Natural killer cell (primary cell): ENCODE data around the gene SLC2A3. TPM values are rescaled to one million over a fixed set of nuclear protein-coding genes. Genes with fewer than 3 reads are reported as not detected.
"Not testable (repeated sequence)": the region's sequence is repeated elsewhere in the genome, so short reads cannot be mapped to it uniquely, and the experiment has no call there.

Source experiments
- ATAC-seq, 3 donors: fragments of 150-1000 bp in 2 of 3; fragments of 200-7000 bp in 1 of 3; cut with Tn5 transposase; 1 replicate in 1 of 3; 2 replicates in 2 of 3; pipeline ENCODE4 v1.10.0; 2021; ENCODE audit warnings: mild to moderate bottlenecking in 2 of 3, moderate library complexity in 2 of 3
- DNase-seq, 2 donors: peaks; one replicate each; pipeline versions ENCODE4 v3.0.0 to v3.0.0-alpha.2; 2013 to 2021; ENCODE audit warnings: mixed read lengths in 1 of 2
- H3K27ac ChIP-seq: one replicate; pipeline ENCODE4 v1.5.1; 2013; ENCODE audit warnings: mild to moderate bottlenecking, low read length
- H3K27me3 ChIP-seq: one replicate; pipeline ENCODE4 v1.6.1; 2013; ENCODE audit warnings: low read length; ENCODE audit not compliant: control insufficient read depth, insufficient read depth
- H3K36me3 ChIP-seq: one replicate; pipeline ENCODE4 v1.6.1; 2013; ENCODE audit warnings: low read length; ENCODE audit not compliant: control insufficient read depth, insufficient read depth
- H3K4me1 ChIP-seq: one replicate; pipeline ENCODE4 v1.6.1; 2013; ENCODE audit warnings: low read length; ENCODE audit not compliant: control insufficient read depth, insufficient read depth
- H3K4me3 ChIP-seq: one replicate; pipeline ENCODE4 v1.5.1; 2013; ENCODE audit warnings: low read length
- H3K9me3 ChIP-seq: one replicate; pipeline ENCODE4 v1.6.1; 2013; ENCODE audit warnings: low read length; ENCODE audit not compliant: control insufficient read depth, insufficient read depth
- H3K27ac Mint-ChIP-seq, 2 donors: one replicate each; pipeline ENCODE4 v1.8.0; 2022; ENCODE audit warnings: mild to moderate bottlenecking in 2 of 2, mixed read lengths in 2 of 2, moderate library complexity in 1 of 2
- H3K27me3 Mint-ChIP-seq, 2 donors: one replicate each; pipeline ENCODE4 v1.8.0; 2022; ENCODE audit warnings: low read depth in 2 of 2, mixed read lengths in 2 of 2
- H3K36me3 Mint-ChIP-seq: one replicate; pipeline ENCODE4 v1.8.0; 2022; ENCODE audit warnings: mixed read lengths
- H3K4me1 Mint-ChIP-seq, 2 donors: one replicate each; pipeline ENCODE4 v1.8.0; 2022; ENCODE audit warnings: mixed read lengths in 2 of 2
- H3K4me3 Mint-ChIP-seq: one replicate; pipeline ENCODE4 v1.8.0; 2022; ENCODE audit warnings: mild to moderate bottlenecking, moderate library complexity, mixed read lengths
- H3K9me3 Mint-ChIP-seq, 2 donors: one replicate each; pipeline ENCODE4 v1.8.0; 2022; ENCODE audit warnings: mixed read lengths in 2 of 2
- CTCF ChIP-seq: fragments of 200-600 bp; IDR thresholded peaks from one replicate; pipeline ENCODE4 v1.8.0; 2022; ENCODE audit warnings: antibody characterized with exemption
- WGBS: methylation state at CpG from one replicate; pipeline ENCODE4 v1.1.7; 2013; ENCODE audit warnings: missing lambda C conversion rate; ENCODE audit not compliant: insufficient coverage; 5-methylcytosine and 5-hydroxymethylcytosine counted together
- intact Hi-C: fragments of 100-400 bp; cut with micrococcal nuclease; formaldehyde crosslinking; loops from one replicate; pipeline ENCODE4 v1.14.2; 2022
- total RNA-seq, 4 donors: library from RNA; stranded (reverse); fragments of 120-200 nt in 1 of 4; gene quantifications; one replicate each; pipeline versions ENCODE4 v1.2.3 to v1.2.4, GENCODE V29; 2013 to 2022

Gene SLC2A3
- total RNA-seq, 3 donors from 2014 or later (not counting 1 experiment from before 2014, with no cell fraction given), result 406 to 534 (median 427) TPM

DNA sequence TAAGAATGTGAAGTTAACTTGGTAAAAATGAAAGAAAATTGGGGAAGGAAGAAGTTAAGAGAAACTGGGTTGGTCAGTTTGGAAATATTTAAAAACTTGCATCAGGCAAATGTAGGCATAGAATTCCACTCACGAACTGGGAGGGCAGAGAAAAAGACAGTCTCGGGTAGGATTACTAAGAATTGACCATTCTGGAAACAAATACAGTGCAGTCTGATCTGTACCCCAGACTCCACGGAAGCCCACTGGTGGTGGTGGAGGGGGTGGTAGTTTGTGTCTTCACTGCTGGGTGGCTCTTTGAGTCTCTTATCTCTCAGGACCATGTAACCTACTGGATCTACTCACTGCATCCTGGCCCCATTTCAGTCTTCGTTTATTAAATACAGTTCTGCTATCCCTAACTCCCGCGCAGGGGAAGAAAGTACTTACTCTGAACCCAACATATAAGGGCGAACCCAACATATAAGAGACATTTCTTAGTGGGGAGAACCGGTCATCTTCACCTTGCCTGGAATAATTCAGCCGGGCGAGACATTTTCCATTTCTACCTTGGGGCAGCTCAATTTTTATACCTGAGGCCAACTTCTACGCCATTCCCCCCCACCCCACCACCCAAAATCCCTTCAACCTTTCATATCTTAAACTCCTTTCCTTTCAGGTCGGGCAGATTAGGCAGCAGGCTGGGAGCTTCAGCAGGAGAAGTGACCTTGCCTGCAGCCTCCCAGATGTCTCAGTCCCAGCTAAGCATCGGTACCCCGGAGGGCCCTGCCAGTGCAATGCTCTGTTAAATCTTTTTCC lies 1.7 kb downstream of the SLC2A3 start:
- H3K9me3 ChIP-seq, result no peaks in the 10 kb centered on the region
- TF ChIP-seq CTCF, result no peak
- DNase-seq, result peak in 1 of 2 donors; percentile 42
- H3K36me3 ChIP-seq, result peaks cover 49% of the 10 kb centered on the region
- H3K36me3 Mint-ChIP-seq, result peaks cover 10% of the 10 kb centered on the region
- H3K9me3 Mint-ChIP-seq, result no peaks in the 10 kb centered on the region
- peak overlapping the region; percentile 94 for H3K4me3 ChIP-seq
- H3K27ac Mint-ChIP-seq, result no peak overlapping the region
- peaks cover 27% of the 10 kb centered on the region in 2 donors for H3K4me1 Mint-ChIP-seq
- intact Hi-C loops, result loop anchor here (5.0 kb wide), 2 partner anchors 38 to 153 kb away; no protein-coding TSS in a partner anchor
- peak overlapping the region; percentile 89 for H3K27ac ChIP-seq
- H3K27me3 ChIP-seq, result no peaks in the 10 kb centered on the region
- H3K4me3 Mint-ChIP-seq, result no peak overlapping the region
- no peaks in the 10 kb centered on the region for H3K27me3 Mint-ChIP-seq
- no peak for ATAC-seq
- WGBS, result 42% methylated on average over 13 of the region's 14 CpGs
- peaks cover 49% of the 10 kb centered on the region for H3K4me1 ChIP-seq

- intact Hi-C loops, result loop anchor here (1.0 to 5.0 kb wide), 5 partner anchors 39 to 154 kb away; no protein-coding TSS in a partner anchor
- Mint-ChIP-seq H3K27ac (no peak overlapping the region), H3K9me3 (no peaks in the 10 kb centered on the region), H3K36me3 (peaks cover 13% of the 10 kb centered on the region), H3K4me3 (no peak overlapping the region), H3K4me1 (peaks cover 30 to 36% of the 10 kb centered on the region in 2 donors), H3K27me3 (no peaks in the 10 kb centered on the region)
- peak overlapping the region; percentile 94 for H3K4me3 ChIP-seq
- peaks cover 59% of the 10 kb centered on the region for H3K36me3 ChIP-seq
- peak overlapping the region; percentile 89 for H3K27ac ChIP-seq
- ATAC-seq (peak; percentile 71 to 92 (median 81)), DNase-seq (peak; percentile 48 to 95)
- H3K4me1 ChIP-seq, result peaks cover 54% of the 10 kb centered on the region
- WGBS, result 1% methylated on average over 6 of the region's 7 CpGs
- H3K9me3 ChIP-seq, result no peaks in the 10 kb centered on the region
- peak; percentile 69 for TF ChIP-seq CTCF
- no peaks in the 10 kb centered on the region for H3K27me3 ChIP-seq
Measured at GRCh38 chr12:7933255-7933726, 2.7 kb downstream of the SLC2A3 start.

GRCh38 chr12:7932599-7933240 lies 3.3 kb downstream of the SLC2A3 start:
- H3K4me1 Mint-ChIP-seq, result peaks cover 24 to 32% of the 10 kb centered on the region in 2 donors
- not testable (repeated sequence) for H3K27me3 Mint-ChIP-seq, H3K4me3 ChIP-seq, ATAC-seq, H3K27ac Mint-ChIP-seq, H3K9me3 Mint-ChIP-seq, H3K9me3 ChIP-seq, H3K27me3 ChIP-seq, H3K4me3 Mint-ChIP-seq, DNase-seq
- Histone ChIP-seq H3K27ac (peak overlapping the region; percentile 8), H3K4me1 (peaks cover 54% of the 10 kb centered on the region), H3K36me3 (peaks cover 65% of the 10 kb centered on the region)
- peaks cover 13% of the 10 kb centered on the region for H3K36me3 Mint-ChIP-seq
- 71% methylated on average over 10 of the region's 11 CpGs for WGBS
- intact Hi-C loops, result loop anchor here (1.0 to 5.0 kb wide), 5 partner anchors 40 to 155 kb away; no protein-coding TSS in a partner anchor
